Choroid plexus epithelial cell (primary cell): ENCODE measurements around the gene ASTN1.

Experiments used
- DNase-seq: peaks from one replicate; pipeline ENCODE4 v3.0.0-alpha.2; 2010; ENCODE audit warnings: low read depth
- H3K4me3 ChIP-seq: 2 replicates; pipeline ENCODE4 v1.5.1; 2011; ENCODE audit warnings: low read depth, mild to moderate bottlenecking, control low read depth, low read length, moderate library complexity
- CTCF ChIP-seq: conservative IDR thresholded peaks from 2 replicates; pipeline ENCODE4 v1.5.1; 2011; ENCODE audit warnings: low read depth, mild to moderate bottlenecking, control low read depth, inconsistent platforms, low read length, moderate library complexity

ASTN1 gene

GRCh38 chr1:177130451-177130945 lies 34.0 kb downstream of the ASTN1 start:
- no peak for DNase-seq
- no peak overlapping the region for H3K4me3 ChIP-seq
- TF ChIP-seq CTCF, result no peak

- no peak overlapping the region for H3K4me3 ChIP-seq
- DNase-seq, result no peak
- no peak for TF ChIP-seq CTCF
Observed at GRCh38 chr1:177128665-177129281, 35.7 kb downstream of the ASTN1 start.

- H3K4me3 ChIP-seq, result no peak overlapping the region
- TF ChIP-seq CTCF, result no peak
- no peak for DNase-seq
Observed at GRCh38 chr1:177126267-177126666, 38.2 kb downstream of the ASTN1 start.

GRCh38 chr1:177124577-177125278 lies 39.8 kb downstream of the ASTN1 start:
- DNase-seq, result no peak
- no peak for TF ChIP-seq CTCF

GRCh38 chr1:177122461-177123251 lies 41.9 kb downstream of the ASTN1 start:
- TF ChIP-seq CTCF, result no peak
- H3K4me3 ChIP-seq, result no peak overlapping the region
- DNase-seq, result no peak

More at GRCh38 chr1:177124577-177125278, 39.8 kb downstream of the ASTN1 start:
- H3K4me3 ChIP-seq, result no peak overlapping the region

GRCh38 chr1:177119311-177119710 lies 45.2 kb downstream of the ASTN1 start:
- no peak for TF ChIP-seq CTCF
- no peak for DNase-seq
- H3K4me3 ChIP-seq, result no peak overlapping the region
